ENCODE results near the gene CPA5. TPM values are rescaled to one million over a fixed set of nuclear protein-coding genes. Genes with fewer than 3 reads are reported as not detected.

The CPA5 gene
- total RNA-seq, 2 donors from 2014 or later = not detected

- DNase-seq = no peak
- H3K4me1 ChIP-seq = no peaks in the 10 kb centered on the region
- 81 to 93% methylated on average over 4 of the region's 4 CpGs for WGBS, 2 donors
- H3K36me3 ChIP-seq (replicated peaks in 1 of 2; ENCODE audit: insufficient read depth in 1 of 2, low read depth in 2 of 2) = no peaks in the 10 kb centered on the region
- TF ChIP-seq POLR2A (IDR thresholded peaks at IDR 0.05) (no peak), CTCF (IDR thresholded peaks at IDR 0.05) (no peak)
- H3K9me3 ChIP-seq = no peaks in the 10 kb centered on the region
- intact Hi-C loops (cut with DNase I) = no loop called here
- no peak overlapping the region for H3K27ac ChIP-seq
- no peak overlapping the region for H3K4me3 ChIP-seq
- no peaks in the 10 kb centered on the region for H3K27me3 ChIP-seq
- no peak for ATAC-seq
Observed at GRCh38 chr7:130409712-130410072, 65.1 kb downstream of the CPA5 start.

- DNase-seq = no peak
- no peak for ATAC-seq
- TF ChIP-seq CTCF (IDR thresholded peaks at IDR 0.05) (no peak), POLR2A (IDR thresholded peaks at IDR 0.05) (no peak)
- intact Hi-C loops (cut with DNase I) = no loop called here
- Histone ChIP-seq H3K27ac (no peak overlapping the region), H3K4me1 (no peaks in the 10 kb centered on the region), H3K27me3 (no peaks in the 10 kb centered on the region), H3K4me3 (no peak overlapping the region), H3K36me3 (replicated peaks in 1 of 2; ENCODE audit: insufficient read depth in 1 of 2, low read depth in 2 of 2) (no peaks in the 10 kb centered on the region), H3K9me3 (no peaks in the 10 kb centered on the region)
- WGBS, 2 donors = 80 to 83% methylated on average over 4 of the region's 4 CpGs
Observed at GRCh38 chr7:130410868-130411541, 66.4 kb downstream of the CPA5 start.

GRCh38 chr7:130413201-130413600 is 68.6 kb downstream of the CPA5 start:
- H3K4me3 ChIP-seq = no peak overlapping the region
- 94 to 98% methylated on average over 4 of the region's 4 CpGs for WGBS, 2 donors
- no peak overlapping the region for H3K27ac ChIP-seq
- no peaks in the 10 kb centered on the region for H3K36me3 ChIP-seq (replicated peaks in 1 of 2; ENCODE audit: insufficient read depth in 1 of 2, low read depth in 2 of 2)
- no peak for ATAC-seq
- H3K27me3 ChIP-seq = no peaks in the 10 kb centered on the region
- no peaks in the 10 kb centered on the region for H3K9me3 ChIP-seq
- TF ChIP-seq CTCF (IDR thresholded peaks at IDR 0.05) (no peak), POLR2A (IDR thresholded peaks at IDR 0.05) (no peak)
- no peaks in the 10 kb centered on the region for H3K4me1 ChIP-seq
- intact Hi-C loops (cut with DNase I) = no loop called here
- no peak for DNase-seq

GRCh38 chr7:130415006-130415405 is 70.4 kb downstream of the CPA5 start:
- Histone ChIP-seq H3K4me1 (no peaks in the 10 kb centered on the region), H3K27me3 (no peaks in the 10 kb centered on the region), H3K27ac (no peak overlapping the region), H3K36me3 (replicated peaks in 1 of 2; ENCODE audit: insufficient read depth in 1 of 2, low read depth in 2 of 2) (no peaks in the 10 kb centered on the region), H3K4me3 (no peak overlapping the region), H3K9me3 (no peaks in the 10 kb centered on the region)
- no peak for DNase-seq
- intact Hi-C loops (cut with DNase I) = no loop called here
- no peak for TF ChIP-seq POLR2A (IDR thresholded peaks at IDR 0.05)
- no peak for TF ChIP-seq CTCF (IDR thresholded peaks at IDR 0.05)
- no peak for ATAC-seq

- no peak overlapping the region for H3K4me3 ChIP-seq
- TF ChIP-seq POLR2A (IDR thresholded peaks at IDR 0.05) = no peak
- 63 to 76% methylated on average over 5 of the region's 5 CpGs for WGBS, 2 donors
- DNase-seq (no peak), ATAC-seq (no peak)
- H3K9me3 ChIP-seq = no peaks in the 10 kb centered on the region
- H3K4me1 ChIP-seq = no peaks in the 10 kb centered on the region
- H3K27me3 ChIP-seq = no peaks in the 10 kb centered on the region
- H3K36me3 ChIP-seq (replicated peaks in 1 of 2; ENCODE audit: insufficient read depth in 1 of 2, low read depth in 2 of 2) = no peaks in the 10 kb centered on the region
- no peak overlapping the region for H3K27ac ChIP-seq
- intact Hi-C loops (cut with DNase I) = no loop called here
Observed at GRCh38 chr7:130417213-130417612, 72.6 kb downstream of the CPA5 start.

Measured in body of pancreas (tissue), 4 donors.